Omental fat pad (tissue), 4 donors: ENCODE measurements around the gene MOB3A. TPM values are rescaled to one million over a fixed set of nuclear protein-coding genes. Genes with fewer than 3 reads are reported as not detected.

Source experiments
- ATAC-seq: fragments of 150-250 bp; one replicate; pipeline ENCODE4 v1.9.1; 2016; ENCODE audit warnings: mild to moderate bottlenecking, moderate library complexity; ENCODE audit not compliant: low FRiP score
- DNase-seq: peaks from one replicate; pipeline ENCODE4 v3.0.0-alpha.2; 2019; ENCODE audit warnings: low spot score
- CTCF ChIP-seq, 3 donors: fragments of 450-650 bp; IDR thresholded peaks; one replicate each; pipeline ENCODE4 v1.5.1; 2016 to 2017; ENCODE audit warnings: antibody characterized with exemption in 3 of 3, mild to moderate bottlenecking in 3 of 3, moderate library complexity in 2 of 3
- total RNA-seq, 4 donors: library from RNA; depleted of rRNA; stranded (reverse); fragments of >200 nt; gene quantifications; one replicate each; pipeline ENCODE4 v1.1.0, GENCODE V29; 2016

The MOB3A gene
- total RNA-seq, 4 donors from 2014 or later: 29.7 to 51.7 (median 44.8) TPM

GRCh38 chr19:2060884-2061494, 35.1 kb downstream of the MOB3A start:
- ATAC-seq (peak; percentile 41), DNase-seq (no peak)
- no peak for TF ChIP-seq CTCF (IDR thresholded peaks at IDR 0.05)

- ATAC-seq (no peak), DNase-seq (no peak)
- no peak for TF ChIP-seq CTCF (IDR thresholded peaks at IDR 0.05)
Observed at GRCh38 chr19:2059422-2060201, 36.5 kb downstream of the MOB3A start.

GRCh38 chr19:2058570-2059421, 37.3 kb downstream of the MOB3A start:
- no peak for TF ChIP-seq CTCF (IDR thresholded peaks at IDR 0.05)
- no peak for DNase-seq
- no peak for ATAC-seq

DNA sequence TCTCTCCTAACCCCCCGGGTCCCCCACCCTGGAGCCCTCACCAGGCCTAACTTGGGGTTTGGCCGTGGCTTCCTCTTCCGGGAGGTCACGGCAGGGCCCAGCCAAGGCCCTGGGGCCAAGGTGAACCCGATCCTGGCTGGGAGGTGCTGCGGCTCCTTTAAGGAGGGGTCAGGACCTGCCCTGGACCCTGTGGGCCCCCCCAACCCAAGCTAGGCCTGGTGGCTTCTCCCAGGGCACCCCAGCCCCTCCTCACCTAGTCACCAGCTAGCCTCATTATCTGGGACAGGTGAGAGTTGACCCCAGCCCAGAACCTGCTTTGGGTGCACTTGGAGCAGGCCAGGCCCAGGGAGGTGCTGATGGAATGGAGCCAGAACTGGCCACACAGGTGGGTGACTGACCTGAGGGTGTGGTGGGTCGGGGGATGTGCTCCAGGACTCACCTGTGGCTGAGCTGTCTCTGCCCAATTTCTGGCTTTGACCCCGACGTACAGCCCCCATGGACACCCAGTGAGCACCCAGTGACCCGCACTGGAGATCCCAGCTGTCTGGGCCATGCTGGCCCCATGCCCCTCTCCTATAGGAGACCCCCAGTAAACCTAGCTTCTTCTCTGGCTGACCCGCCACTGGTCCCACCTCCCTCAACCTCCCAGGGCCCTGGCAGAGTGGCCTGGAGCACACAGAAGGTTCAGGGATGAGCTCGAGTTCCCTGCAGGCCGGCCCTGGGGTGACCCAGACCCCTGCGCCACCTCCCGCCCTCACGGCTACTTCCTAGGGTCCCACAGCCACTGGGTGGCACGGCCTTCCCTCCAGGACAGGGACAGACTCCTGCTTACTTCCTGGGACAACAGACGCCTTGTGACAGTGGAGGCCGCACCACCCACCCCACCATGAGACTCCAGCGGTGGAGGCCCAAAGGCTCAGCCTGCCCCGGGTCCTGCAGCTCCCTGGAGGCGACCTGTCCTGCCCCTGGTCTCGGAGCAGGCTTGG, 38.3 kb downstream of the MOB3A start:
- ATAC-seq (no peak), DNase-seq (no peak)
- no peak for TF ChIP-seq CTCF (IDR thresholded peaks at IDR 0.05)

DNA sequence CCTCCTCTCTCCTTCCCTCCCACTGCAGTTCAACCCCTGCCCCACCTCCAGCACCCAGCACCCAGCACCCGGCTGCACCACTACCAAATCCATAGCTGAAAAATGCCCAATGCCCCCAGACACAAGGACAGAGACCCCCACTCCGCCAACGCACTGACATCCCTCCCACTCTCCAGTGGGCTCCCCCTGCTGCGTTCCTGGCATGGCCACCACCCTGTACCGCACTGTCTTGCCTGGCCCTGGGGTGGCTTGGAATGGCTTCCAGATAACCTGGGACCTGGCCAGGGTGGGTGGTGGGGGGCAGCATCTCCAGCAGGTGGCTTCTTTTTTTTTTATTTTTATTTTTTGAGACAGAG, 39.3 kb downstream of the MOB3A start:
- ATAC-seq: no peak
- DNase-seq: no peak
- TF ChIP-seq CTCF (IDR thresholded peaks at IDR 0.05): no peak
